Activated naive CD4-positive, alpha-beta T cell treated with anti-CD3 and anti-CD28 coated beads, Interleukin-2, amount 50 U/mL, for 24 hours (primary cell): ENCODE results near the gene HSPBAP1.

ENCODE experiments used
- H3K27ac Mint-ChIP-seq: one replicate; pipeline ENCODE4 v1.8.0; 2021; ENCODE audit warnings: mild to moderate bottlenecking, mixed read lengths
- H3K27me3 Mint-ChIP-seq: one replicate; pipeline ENCODE4 v1.8.0; 2021; ENCODE audit warnings: mixed read lengths
- H3K36me3 Mint-ChIP-seq: one replicate; pipeline ENCODE4 v1.8.0; 2021; ENCODE audit warnings: mixed read lengths
- H3K4me1 Mint-ChIP-seq: one replicate; pipeline ENCODE4 v1.8.0; 2021; ENCODE audit warnings: mixed read lengths
- H3K4me3 Mint-ChIP-seq: one replicate; pipeline ENCODE4 v1.8.0; 2021; ENCODE audit warnings: mild to moderate bottlenecking, mixed read lengths
- H3K9me3 Mint-ChIP-seq: one replicate; pipeline ENCODE4 v1.8.0; 2021; ENCODE audit warnings: mixed read lengths

Gene HSPBAP1

GRCh38 chr3:122691195-122691594 is 102.4 kb downstream of the HSPBAP1 start:
- Mint-ChIP-seq H3K9me3 (no peaks in the 10 kb centered on the region), H3K4me1 (peaks cover 23% of the 10 kb centered on the region), H3K27me3 (no peaks in the 10 kb centered on the region), H3K36me3 (peaks cover 43% of the 10 kb centered on the region), H3K4me3 (no peak overlapping the region), H3K27ac (peak overlapping the region; percentile 14)

- Mint-ChIP-seq H3K4me1 (peaks cover 21% of the 10 kb centered on the region), H3K4me3 (no peak overlapping the region), H3K27ac (no peak overlapping the region)
Observed at GRCh38 chr3:122690096-122690495, 103.5 kb downstream of the HSPBAP1 start.

More at GRCh38 chr3:122690096-122690495, 103.5 kb downstream of the HSPBAP1 start:
- Mint-ChIP-seq H3K36me3 (peaks cover 44% of the 10 kb centered on the region), H3K9me3 (no peaks in the 10 kb centered on the region), H3K27me3 (no peaks in the 10 kb centered on the region)
